HEK293 (cell line): ENCODE results near the gene MAN2A2.

Experiments
- CTCF ChIA-PET: fragments of 350-600 bp; formaldehyde crosslinking; extraction: SDS; loops from one replicate; lab custom pipeline; 2021; ENCODE audit warnings: antibody characterized with exemption; lab: Yijun Ruan, JAX
- POLR2A ChIA-PET: fragments of 300-600 bp; formaldehyde crosslinking; extraction: SDS; loops from one replicate; lab custom pipeline; 2020; ENCODE audit warnings: antibody characterized with exemption, inconsistent platforms; lab: Yijun Ruan, JAX
- H3K27ac ChIP-seq: fragments of 200-500 bp; sonication (Bioruptor generic); 2 replicates; pipeline ENCODE4 v1.5.1; 2014; ENCODE audit warnings: low read depth, low read length, control low read depth, inconsistent platforms; ENCODE audit errors: extremely low read depth
- H3K36me3 ChIP-seq, 2 experiments: fragments of 200-500 bp in 1 of 2; sonication (Bioruptor generic) in 1 of 2; 1 replicate in 1 of 2; 2 replicates in 1 of 2; pipeline ENCODE4 v1.5.1; 2014 to 2017; ENCODE audit warnings: inconsistent platforms in 2 of 2, low read length in 2 of 2; ENCODE audit not compliant: control insufficient read depth in 2 of 2, insufficient read depth in 1 of 2
- H3K4me1 ChIP-seq: fragments of 200-500 bp; sonication (Bioruptor generic); 2 replicates; pipeline ENCODE4 v1.5.1; 2014; ENCODE audit warnings: mild to moderate bottlenecking, low read length, inconsistent platforms; ENCODE audit not compliant: control insufficient read depth, insufficient read depth
- H3K4me3 ChIP-seq: 2 replicates; pipeline ENCODE4 v1.5.1; 2011; ENCODE audit warnings: low read depth, mild to moderate bottlenecking, control low read depth, low read length, moderate library complexity
- H3K9me3 ChIP-seq: fragments of 200-500 bp; sonication (Bioruptor generic); 2 replicates; pipeline ENCODE4 v1.5.1; 2014; ENCODE audit warnings: low read depth, low read length, inconsistent platforms; ENCODE audit not compliant: control insufficient read depth, insufficient read depth
- BCL11B ChIP-seq: fragments of 450-650 bp; formaldehyde crosslinking; IDR thresholded peaks from 2 replicates; pipeline ENCODE4 v1.5.1; 2016; ENCODE audit warnings: low read depth, missing biosample characterization, missing genetic modification characterization
- GLIS2 ChIP-seq: fragments of 450-650 bp; formaldehyde crosslinking; IDR thresholded peaks from 2 replicates; pipeline ENCODE4 v1.5.1; 2016; ENCODE audit warnings: missing biosample characterization, missing genetic modification characterization
- IKZF3 ChIP-seq: fragments of 450-650 bp; IDR thresholded peaks from 2 replicates; pipeline ENCODE4 v1.5.0; 2018; ENCODE audit warnings: missing biosample characterization, mild to moderate bottlenecking, missing genetic modification characterization, moderate library complexity
- KLF7 ChIP-seq: fragments of 450-650 bp; formaldehyde crosslinking; IDR thresholded peaks from 2 replicates; pipeline ENCODE4 v1.5.1; 2016; ENCODE audit warnings: missing biosample characterization, missing genetic modification characterization, borderline replicate concordance
- SALL2 ChIP-seq: fragments of 450-650 bp; formaldehyde crosslinking; IDR thresholded peaks from 2 replicates; pipeline ENCODE4 v1.5.0; 2017; ENCODE audit warnings: missing biosample characterization, mild to moderate bottlenecking, missing genetic modification characterization, borderline replicate concordance
- SCRT2 ChIP-seq: fragments of 450-650 bp; formaldehyde crosslinking; IDR thresholded peaks from 2 replicates; pipeline ENCODE4 v1.5.1; 2016; ENCODE audit warnings: missing biosample characterization, missing genetic modification characterization
- ZNF138 ChIP-seq: fragments of 450-650 bp; formaldehyde crosslinking; IDR thresholded peaks from 2 replicates; pipeline ENCODE4 v1.5.1; 2016; ENCODE audit warnings: missing biosample characterization, missing genetic modification characterization, borderline replicate concordance
- ZNF175 ChIP-seq: fragments of 450-650 bp; formaldehyde crosslinking; IDR thresholded peaks from 2 replicates; pipeline ENCODE4 v1.5.1; 2016; ENCODE audit warnings: missing biosample characterization, missing genetic modification characterization
- ZNF433 ChIP-seq: fragments of 450-650 bp; formaldehyde crosslinking; IDR thresholded peaks from 2 replicates; pipeline ENCODE4 v1.5.1; 2016; ENCODE audit warnings: missing biosample characterization, missing genetic modification characterization, low read depth
- ZNF48 ChIP-seq: fragments of 450-650 bp; formaldehyde crosslinking; IDR thresholded peaks from 2 replicates; pipeline ENCODE4 v1.5.1; 2016; ENCODE audit warnings: missing biosample characterization, missing genetic modification characterization
- ZNF658 ChIP-seq: fragments of 450-650 bp; formaldehyde crosslinking; IDR thresholded peaks from 2 replicates; pipeline ENCODE4; 2016; ENCODE audit warnings: missing biosample characterization, missing genetic modification characterization
- TF ChIP-seq, protein P1 (sequence below): fragments of 450-650 bp; formaldehyde crosslinking; IDR thresholded peaks from 2 replicates; pipeline ENCODE4 v1.5.1; 2016; ENCODE audit warnings: missing biosample characterization, missing genetic modification characterization
- TF ChIP-seq, protein P2 (sequence below): IDR thresholded peaks from 2 replicates; pipeline ENCODE4 v1.6.1; 2011; ENCODE audit warnings: mild to moderate bottlenecking, low read depth, low read length, borderline replicate concordance
- TF ChIP-seq, protein P3 (sequence below): fragments of 450-650 bp; formaldehyde crosslinking; IDR thresholded peaks from 2 replicates; pipeline ENCODE4 v1.5.1; 2016; ENCODE audit warnings: missing biosample characterization, missing genetic modification characterization
- TF ChIP-seq, protein P4 (sequence below): fragments of 450-650 bp; formaldehyde crosslinking; IDR thresholded peaks from 2 replicates; pipeline ENCODE4 v1.5.1; 2016; ENCODE audit warnings: missing biosample characterization, missing genetic modification characterization
- TF ChIP-seq, protein P5 (sequence below): fragments of 450-650 bp; formaldehyde crosslinking; IDR thresholded peaks from 2 replicates; pipeline ENCODE4 v1.5.1; 2016; ENCODE audit warnings: missing biosample characterization, missing genetic modification characterization, borderline replicate concordance

The MAN2A2 gene

DNA sequence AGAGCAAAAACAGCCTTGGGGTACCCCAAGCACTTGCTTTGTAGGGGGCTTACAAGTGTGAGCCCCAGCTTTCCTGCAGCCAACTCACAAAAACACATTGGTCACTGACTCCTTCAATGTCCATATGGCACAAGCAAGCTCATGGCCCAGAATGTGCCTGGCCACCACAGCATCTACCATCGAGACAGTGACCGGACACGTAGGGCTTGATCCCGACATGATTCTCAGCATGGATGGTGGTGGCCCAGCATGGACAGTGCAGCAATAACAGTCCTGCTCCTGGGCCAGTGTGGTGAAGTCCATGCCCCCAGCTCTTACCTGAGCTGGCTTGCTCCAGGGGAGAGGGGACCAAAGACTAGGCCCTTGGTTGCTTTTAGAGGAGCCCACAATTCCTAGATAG lies 37.9 kb downstream of the MAN2A2 start (continued):
- TF ChIP-seq, protein P1, sequence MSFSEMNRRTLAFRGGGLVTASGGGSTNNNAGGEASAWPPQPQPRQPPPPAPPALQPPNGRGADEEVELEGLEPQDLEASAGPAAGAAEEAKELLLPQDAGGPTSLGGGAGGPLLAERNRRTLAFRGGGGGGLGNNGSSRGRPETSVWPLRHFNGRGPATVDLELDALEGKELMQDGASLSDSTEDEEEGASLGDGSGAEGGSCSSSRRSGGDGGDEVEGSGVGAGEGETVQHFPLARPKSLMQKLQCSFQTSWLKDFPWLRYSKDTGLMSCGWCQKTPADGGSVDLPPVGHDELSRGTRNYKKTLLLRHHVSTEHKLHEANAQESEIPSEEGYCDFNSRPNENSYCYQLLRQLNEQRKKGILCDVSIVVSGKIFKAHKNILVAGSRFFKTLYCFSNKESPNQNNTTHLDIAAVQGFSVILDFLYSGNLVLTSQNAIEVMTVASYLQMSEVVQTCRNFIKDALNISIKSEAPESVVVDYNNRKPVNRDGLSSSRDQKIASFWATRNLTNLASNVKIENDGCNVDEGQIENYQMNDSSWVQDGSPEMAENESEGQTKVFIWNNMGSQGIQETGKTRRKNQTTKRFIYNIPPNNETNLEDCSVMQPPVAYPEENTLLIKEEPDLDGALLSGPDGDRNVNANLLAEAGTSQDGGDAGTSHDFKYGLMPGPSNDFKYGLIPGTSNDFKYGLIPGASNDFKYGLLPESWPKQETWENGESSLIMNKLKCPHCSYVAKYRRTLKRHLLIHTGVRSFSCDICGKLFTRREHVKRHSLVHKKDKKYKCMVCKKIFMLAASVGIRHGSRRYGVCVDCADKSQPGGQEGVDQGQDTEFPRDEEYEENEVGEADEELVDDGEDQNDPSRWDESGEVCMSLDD, result no peak
- TF ChIP-seq BCL11B (tag by site-specific recombination) (no peak), SALL2 (tag by site-specific recombination) (no peak), ZNF433 (tag by site-specific recombination) (no peak), ZNF48 (no peak), GLIS2 (tag by site-specific recombination) (no peak)
- TF ChIP-seq, protein P2, sequence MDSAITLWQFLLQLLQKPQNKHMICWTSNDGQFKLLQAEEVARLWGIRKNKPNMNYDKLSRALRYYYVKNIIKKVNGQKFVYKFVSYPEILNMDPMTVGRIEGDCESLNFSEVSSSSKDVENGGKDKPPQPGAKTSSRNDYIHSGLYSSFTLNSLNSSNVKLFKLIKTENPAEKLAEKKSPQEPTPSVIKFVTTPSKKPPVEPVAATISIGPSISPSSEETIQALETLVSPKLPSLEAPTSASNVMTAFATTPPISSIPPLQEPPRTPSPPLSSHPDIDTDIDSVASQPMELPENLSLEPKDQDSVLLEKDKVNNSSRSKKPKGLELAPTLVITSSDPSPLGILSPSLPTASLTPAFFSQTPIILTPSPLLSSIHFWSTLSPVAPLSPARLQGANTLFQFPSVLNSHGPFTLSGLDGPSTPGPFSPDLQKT, result no peak

DNA sequence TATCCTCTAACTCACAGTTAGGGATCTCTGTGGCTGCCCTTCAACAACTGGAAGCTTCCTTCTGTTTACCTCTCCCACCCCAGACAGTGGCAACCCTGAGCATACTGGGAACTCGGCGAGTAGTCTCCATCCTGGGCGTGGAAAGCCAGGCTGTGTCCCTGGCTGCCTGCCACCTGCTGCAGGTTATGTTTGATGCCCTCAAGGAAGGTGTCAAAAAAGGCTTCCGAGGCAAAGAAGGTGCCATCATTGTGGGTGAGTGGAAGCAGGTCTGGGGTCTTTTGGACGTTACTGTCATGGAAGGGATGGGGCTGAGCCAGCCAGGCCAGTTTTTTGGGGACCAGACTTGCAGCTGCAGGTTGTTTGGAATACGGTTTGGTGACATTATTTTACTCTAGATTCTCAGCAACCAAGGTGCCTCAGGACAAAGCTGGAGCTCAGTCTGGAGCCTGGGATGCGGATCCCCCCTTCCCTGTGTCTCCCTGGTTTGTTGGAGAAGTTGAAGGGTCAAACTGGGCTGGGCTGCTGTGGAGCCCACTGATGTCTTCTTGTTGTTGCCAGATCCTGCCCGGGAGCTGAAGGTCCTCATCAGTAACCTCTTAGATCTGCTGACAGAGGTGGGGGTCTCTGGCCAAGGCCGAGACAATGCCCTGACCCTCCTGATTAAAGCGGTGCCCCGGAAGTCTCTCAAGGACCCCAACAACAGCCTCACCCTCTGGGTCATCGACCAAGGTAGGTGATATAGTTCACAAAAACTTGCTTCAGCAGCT lies 39.4 kb downstream of the MAN2A2 start:
- Histone ChIP-seq H3K27ac (no peak overlapping the region), H3K36me3 (peaks cover 68 to 89% of the 10 kb centered on the region in 2 experiments), H3K9me3 (no peaks in the 10 kb centered on the region), H3K4me3 (no peak overlapping the region), H3K4me1 (no peaks in the 10 kb centered on the region)
- ChIA-PET CTCF (interaction anchor here (0.6 to 5.1 kb wide), 5 partner anchors 9 to 304 kb away, joined by 4 to 60 read pairs (median 6); partner anchors contain the start of genes HDDC3, UNC45A and VPS33B), POLR2A (interaction anchor here (0.7 to 2.5 kb wide), 5 partner anchors 8 to 53 kb away, joined by 3 to 14 read pairs (median 7); partner anchors contain the start of genes RCCD1 and UNC45A)
- TF ChIP-seq IKZF3 (tag by site-specific recombination), result no peak
- TF ChIP-seq ZNF175, result no peak
- TF ChIP-seq, protein P3, sequence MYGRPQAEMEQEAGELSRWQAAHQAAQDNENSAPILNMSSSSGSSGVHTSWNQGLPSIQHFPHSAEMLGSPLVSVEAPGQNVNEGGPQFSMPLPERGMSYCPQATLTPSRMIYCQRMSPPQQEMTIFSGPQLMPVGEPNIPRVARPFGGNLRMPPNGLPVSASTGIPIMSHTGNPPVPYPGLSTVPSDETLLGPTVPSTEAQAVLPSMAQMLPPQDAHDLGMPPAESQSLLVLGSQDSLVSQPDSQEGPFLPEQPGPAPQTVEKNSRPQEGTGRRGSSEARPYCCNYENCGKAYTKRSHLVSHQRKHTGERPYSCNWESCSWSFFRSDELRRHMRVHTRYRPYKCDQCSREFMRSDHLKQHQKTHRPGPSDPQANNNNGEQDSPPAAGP, result no peak
- TF ChIP-seq ZNF138 (tag by site-specific recombination), result no peak
- TF ChIP-seq, protein P4, sequence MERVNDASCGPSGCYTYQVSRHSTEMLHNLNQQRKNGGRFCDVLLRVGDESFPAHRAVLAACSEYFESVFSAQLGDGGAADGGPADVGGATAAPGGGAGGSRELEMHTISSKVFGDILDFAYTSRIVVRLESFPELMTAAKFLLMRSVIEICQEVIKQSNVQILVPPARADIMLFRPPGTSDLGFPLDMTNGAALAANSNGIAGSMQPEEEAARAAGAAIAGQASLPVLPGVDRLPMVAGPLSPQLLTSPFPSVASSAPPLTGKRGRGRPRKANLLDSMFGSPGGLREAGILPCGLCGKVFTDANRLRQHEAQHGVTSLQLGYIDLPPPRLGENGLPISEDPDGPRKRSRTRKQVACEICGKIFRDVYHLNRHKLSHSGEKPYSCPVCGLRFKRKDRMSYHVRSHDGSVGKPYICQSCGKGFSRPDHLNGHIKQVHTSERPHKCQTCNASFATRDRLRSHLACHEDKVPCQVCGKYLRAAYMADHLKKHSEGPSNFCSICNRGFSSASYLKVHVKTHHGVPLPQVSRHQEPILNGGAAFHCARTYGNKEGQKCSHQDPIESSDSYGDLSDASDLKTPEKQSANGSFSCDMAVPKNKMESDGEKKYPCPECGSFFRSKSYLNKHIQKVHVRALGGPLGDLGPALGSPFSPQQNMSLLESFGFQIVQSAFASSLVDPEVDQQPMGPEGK (tag by site-specific recombination), result no peak
- TF ChIP-seq SCRT2 (tag by site-specific recombination), result no peak
- TF ChIP-seq KLF7 (tag by site-specific recombination), result no peak
- TF ChIP-seq, protein P5, sequence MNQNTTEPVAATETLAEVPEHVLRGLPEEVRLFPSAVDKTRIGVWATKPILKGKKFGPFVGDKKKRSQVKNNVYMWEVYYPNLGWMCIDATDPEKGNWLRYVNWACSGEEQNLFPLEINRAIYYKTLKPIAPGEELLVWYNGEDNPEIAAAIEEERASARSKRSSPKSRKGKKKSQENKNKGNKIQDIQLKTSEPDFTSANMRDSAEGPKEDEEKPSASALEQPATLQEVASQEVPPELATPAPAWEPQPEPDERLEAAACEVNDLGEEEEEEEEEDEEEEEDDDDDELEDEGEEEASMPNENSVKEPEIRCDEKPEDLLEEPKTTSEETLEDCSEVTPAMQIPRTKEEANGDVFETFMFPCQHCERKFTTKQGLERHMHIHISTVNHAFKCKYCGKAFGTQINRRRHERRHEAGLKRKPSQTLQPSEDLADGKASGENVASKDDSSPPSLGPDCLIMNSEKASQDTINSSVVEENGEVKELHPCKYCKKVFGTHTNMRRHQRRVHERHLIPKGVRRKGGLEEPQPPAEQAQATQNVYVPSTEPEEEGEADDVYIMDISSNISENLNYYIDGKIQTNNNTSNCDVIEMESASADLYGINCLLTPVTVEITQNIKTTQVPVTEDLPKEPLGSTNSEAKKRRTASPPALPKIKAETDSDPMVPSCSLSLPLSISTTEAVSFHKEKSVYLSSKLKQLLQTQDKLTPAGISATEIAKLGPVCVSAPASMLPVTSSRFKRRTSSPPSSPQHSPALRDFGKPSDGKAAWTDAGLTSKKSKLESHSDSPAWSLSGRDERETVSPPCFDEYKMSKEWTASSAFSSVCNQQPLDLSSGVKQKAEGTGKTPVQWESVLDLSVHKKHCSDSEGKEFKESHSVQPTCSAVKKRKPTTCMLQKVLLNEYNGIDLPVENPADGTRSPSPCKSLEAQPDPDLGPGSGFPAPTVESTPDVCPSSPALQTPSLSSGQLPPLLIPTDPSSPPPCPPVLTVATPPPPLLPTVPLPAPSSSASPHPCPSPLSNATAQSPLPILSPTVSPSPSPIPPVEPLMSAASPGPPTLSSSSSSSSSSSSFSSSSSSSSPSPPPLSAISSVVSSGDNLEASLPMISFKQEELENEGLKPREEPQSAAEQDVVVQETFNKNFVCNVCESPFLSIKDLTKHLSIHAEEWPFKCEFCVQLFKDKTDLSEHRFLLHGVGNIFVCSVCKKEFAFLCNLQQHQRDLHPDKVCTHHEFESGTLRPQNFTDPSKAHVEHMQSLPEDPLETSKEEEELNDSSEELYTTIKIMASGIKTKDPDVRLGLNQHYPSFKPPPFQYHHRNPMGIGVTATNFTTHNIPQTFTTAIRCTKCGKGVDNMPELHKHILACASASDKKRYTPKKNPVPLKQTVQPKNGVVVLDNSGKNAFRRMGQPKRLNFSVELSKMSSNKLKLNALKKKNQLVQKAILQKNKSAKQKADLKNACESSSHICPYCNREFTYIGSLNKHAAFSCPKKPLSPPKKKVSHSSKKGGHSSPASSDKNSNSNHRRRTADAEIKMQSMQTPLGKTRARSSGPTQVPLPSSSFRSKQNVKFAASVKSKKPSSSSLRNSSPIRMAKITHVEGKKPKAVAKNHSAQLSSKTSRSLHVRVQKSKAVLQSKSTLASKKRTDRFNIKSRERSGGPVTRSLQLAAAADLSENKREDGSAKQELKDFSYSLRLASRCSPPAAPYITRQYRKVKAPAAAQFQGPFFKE, result no peak
- TF ChIP-seq ZNF658, result no peak
